ENCODE data around the gene LUC7L2. TPM values are rescaled to one million over a fixed set of nuclear protein-coding genes. Genes with fewer than 3 reads are reported as not detected.

Gene LUC7L2
- total and polyA plus RNA-seq, 4 donors: 16.2 to 38.9 (median 22.9) TPM

GRCh38 chr7:139416405-139416804 is 56.7 kb downstream of the LUC7L2 start:
- H3K36me3 ChIP-seq (ENCODE audit: control insufficient read depth in 4 of 4, insufficient read depth in 3 of 4, low read depth in 1 of 4, low read length in 3 of 4): peaks cover 6 to 68% (median 53%) of the 10 kb centered on the region in 4 donors
- TF ChIP-seq SP1 (IDR thresholded peaks at IDR 0.05) (no peak), RXRA (IDR thresholded peaks at IDR 0.05) (no peak), JUND (IDR thresholded peaks at IDR 0.05) (no peak), GABPA (IDR thresholded peaks at IDR 0.05 in 1 of 2, conservative IDR thresholded peaks at IDR 0.05 in 1 of 2) (no peak), TAF1 (conservative IDR thresholded peaks at IDR 0.05) (no peak), FOXA2 (IDR thresholded peaks at IDR 0.05) (no peak), HNF4A (conservative IDR thresholded peaks at IDR 0.05) (no peak), RAD21 (IDR thresholded peaks at IDR 0.05) (no peak), HNF4G (IDR thresholded peaks at IDR 0.05) (no peak), CTCF (IDR thresholded peaks at IDR 0.05; ENCODE audit: low read depth, low read length, missing input control) (no peak), NR2F2 (IDR thresholded peaks at IDR 0.05) (no peak), EGR1 (IDR thresholded peaks at IDR 0.05; ENCODE audit: low read depth in 2 of 2) (no peak), YY1 (IDR thresholded peaks at IDR 0.05) (no peak)
- TF ChIP-seq, protein P1, sequence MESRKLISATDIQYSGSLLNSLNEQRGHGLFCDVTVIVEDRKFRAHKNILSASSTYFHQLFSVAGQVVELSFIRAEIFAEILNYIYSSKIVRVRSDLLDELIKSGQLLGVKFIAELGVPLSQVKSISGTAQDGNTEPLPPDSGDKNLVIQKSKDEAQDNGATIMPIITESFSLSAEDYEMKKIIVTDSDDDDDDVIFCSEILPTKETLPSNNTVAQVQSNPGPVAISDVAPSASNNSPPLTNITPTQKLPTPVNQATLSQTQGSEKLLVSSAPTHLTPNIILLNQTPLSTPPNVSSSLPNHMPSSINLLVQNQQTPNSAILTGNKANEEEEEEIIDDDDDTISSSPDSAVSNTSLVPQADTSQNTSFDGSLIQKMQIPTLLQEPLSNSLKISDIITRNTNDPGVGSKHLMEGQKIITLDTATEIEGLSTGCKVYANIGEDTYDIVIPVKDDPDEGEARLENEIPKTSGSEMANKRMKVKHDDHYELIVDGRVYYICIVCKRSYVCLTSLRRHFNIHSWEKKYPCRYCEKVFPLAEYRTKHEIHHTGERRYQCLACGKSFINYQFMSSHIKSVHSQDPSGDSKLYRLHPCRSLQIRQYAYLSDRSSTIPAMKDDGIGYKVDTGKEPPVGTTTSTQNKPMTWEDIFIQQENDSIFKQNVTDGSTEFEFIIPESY (IDR thresholded peaks at IDR 0.05): no peak
- TF ChIP-seq, protein P2, sequence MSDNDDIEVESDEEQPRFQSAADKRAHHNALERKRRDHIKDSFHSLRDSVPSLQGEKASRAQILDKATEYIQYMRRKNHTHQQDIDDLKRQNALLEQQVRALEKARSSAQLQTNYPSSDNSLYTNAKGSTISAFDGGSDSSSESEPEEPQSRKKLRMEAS (IDR thresholded peaks at IDR 0.05): no peak
- TF ChIP-seq, protein P3, sequence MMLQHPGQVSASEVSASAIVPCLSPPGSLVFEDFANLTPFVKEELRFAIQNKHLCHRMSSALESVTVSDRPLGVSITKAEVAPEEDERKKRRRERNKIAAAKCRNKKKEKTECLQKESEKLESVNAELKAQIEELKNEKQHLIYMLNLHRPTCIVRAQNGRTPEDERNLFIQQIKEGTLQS (IDR thresholded peaks at IDR 0.05): no peak
- TF ChIP-seq, protein P4, sequence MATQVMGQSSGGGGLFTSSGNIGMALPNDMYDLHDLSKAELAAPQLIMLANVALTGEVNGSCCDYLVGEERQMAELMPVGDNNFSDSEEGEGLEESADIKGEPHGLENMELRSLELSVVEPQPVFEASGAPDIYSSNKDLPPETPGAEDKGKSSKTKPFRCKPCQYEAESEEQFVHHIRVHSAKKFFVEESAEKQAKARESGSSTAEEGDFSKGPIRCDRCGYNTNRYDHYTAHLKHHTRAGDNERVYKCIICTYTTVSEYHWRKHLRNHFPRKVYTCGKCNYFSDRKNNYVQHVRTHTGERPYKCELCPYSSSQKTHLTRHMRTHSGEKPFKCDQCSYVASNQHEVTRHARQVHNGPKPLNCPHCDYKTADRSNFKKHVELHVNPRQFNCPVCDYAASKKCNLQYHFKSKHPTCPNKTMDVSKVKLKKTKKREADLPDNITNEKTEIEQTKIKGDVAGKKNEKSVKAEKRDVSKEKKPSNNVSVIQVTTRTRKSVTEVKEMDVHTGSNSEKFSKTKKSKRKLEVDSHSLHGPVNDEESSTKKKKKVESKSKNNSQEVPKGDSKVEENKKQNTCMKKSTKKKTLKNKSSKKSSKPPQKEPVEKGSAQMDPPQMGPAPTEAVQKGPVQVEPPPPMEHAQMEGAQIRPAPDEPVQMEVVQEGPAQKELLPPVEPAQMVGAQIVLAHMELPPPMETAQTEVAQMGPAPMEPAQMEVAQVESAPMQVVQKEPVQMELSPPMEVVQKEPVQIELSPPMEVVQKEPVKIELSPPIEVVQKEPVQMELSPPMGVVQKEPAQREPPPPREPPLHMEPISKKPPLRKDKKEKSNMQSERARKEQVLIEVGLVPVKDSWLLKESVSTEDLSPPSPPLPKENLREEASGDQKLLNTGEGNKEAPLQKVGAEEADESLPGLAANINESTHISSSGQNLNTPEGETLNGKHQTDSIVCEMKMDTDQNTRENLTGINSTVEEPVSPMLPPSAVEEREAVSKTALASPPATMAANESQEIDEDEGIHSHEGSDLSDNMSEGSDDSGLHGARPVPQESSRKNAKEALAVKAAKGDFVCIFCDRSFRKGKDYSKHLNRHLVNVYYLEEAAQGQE (IDR thresholded peaks at IDR 0.05): no peak
- H3K4me3 ChIP-seq (ENCODE audit: low read depth in 1 of 3, low read length in 3 of 3): no peak overlapping the region
- H3K9me3 ChIP-seq (ENCODE audit: control insufficient read depth in 4 of 4, low read length in 3 of 4): no peaks in the 10 kb centered on the region
- H3K27ac ChIP-seq (ENCODE audit: low read depth in 1 of 2, low read length in 2 of 2): no peak overlapping the region
- no peaks in the 10 kb centered on the region for H3K27me3 ChIP-seq (ENCODE audit: control insufficient read depth in 4 of 4, insufficient read depth in 4 of 4, low read length in 3 of 4)
- no peak overlapping the region for H3K9ac ChIP-seq (ENCODE audit: low read depth in 1 of 2, low read length in 2 of 2)
- DNase-seq (ENCODE audit: low spot score): no peak
- no peaks in the 10 kb centered on the region for H3K4me1 ChIP-seq (ENCODE audit: control insufficient read depth in 4 of 4, insufficient read depth in 4 of 4, low read length in 3 of 4)
- 99% methylated on average over 3 of the region's 3 CpGs for WGBS

Measured in liver (tissue), 9 donors.